SK-N-SH (cell line): Measurements from ENCODE around the gene AUP1. TPM values are rescaled to one million over a fixed set of nuclear protein-coding genes. Genes with fewer than 3 reads are reported as not detected.

Source experiments
- CTCF ChIA-PET: fragments of 300-600, 350-600 bp; formaldehyde crosslinking; extraction: SDS; loops from one replicate; lab custom pipeline; 2021; lab: Yijun Ruan, JAX
- POLR2A ChIA-PET: fragments of 350-600 bp; sonication (Branson Sonifier 250); formaldehyde crosslinking; extraction: SDS; loops from one replicate; lab custom pipeline; 2020; ENCODE audit warnings: antibody characterized with exemption, inconsistent platforms; lab: Yijun Ruan, JAX
- DNase-seq: peaks from one replicate; pipeline ENCODE4 v3.0.0; 2012
- H2AFZ ChIP-seq: fragments of 200-600 bp; sonication (generic); 2 replicates; pipeline ENCODE4 v1.8.1; 2016; ENCODE audit warnings: antibody characterized with exemption, mild to moderate bottlenecking, low read depth
- H3F3A ChIP-seq: fragments of 200-600 bp; sonication (generic); replicated peaks from 2 replicates; pipeline ENCODE3; 2016; ENCODE audit warnings: antibody characterized with exemption, mild to moderate bottlenecking; ENCODE audit not compliant: insufficient read depth
- H3K27ac ChIP-seq, 2 experiments: fragments of 200-500 bp in 1 of 2; fragments of 200-600 bp in 1 of 2; sonication (Bioruptor generic) in 1 of 2; sonication (generic), shearing (Covaris generic) in 1 of 2; 2 replicates each; pipeline versions ENCODE4 v1.5.1 to v1.6.1; 2014 to 2016; ENCODE audit warnings: low read depth in 2 of 2, inconsistent platforms in 1 of 2, low read length in 1 of 2, mild to moderate bottlenecking in 1 of 2, mixed read lengths in 1 of 2
- H3K27me3 ChIP-seq: fragments of 200-600 bp; sonication (generic), shearing (Covaris generic); 2 replicates; pipeline ENCODE4 v1.6.1; 2016; ENCODE audit warnings: mixed run types; ENCODE audit not compliant: insufficient read depth
- H3K36me3 ChIP-seq, 2 experiments: fragments of 200-500 bp in 1 of 2; fragments of 200-600 bp in 1 of 2; sonication (Bioruptor generic) in 1 of 2; sonication (generic) in 1 of 2; replicated peaks in 1 of 2; 2 replicates each; pipeline versions ENCODE3 to v1.5.1; 2014 to 2016; ENCODE audit warnings: low read length in 1 of 2, mild to moderate bottlenecking in 1 of 2; ENCODE audit not compliant: insufficient read depth in 2 of 2, control insufficient read depth in 1 of 2
- H3K4me1 ChIP-seq, 2 experiments: fragments of 200-500 bp in 1 of 2; fragments of 200-600 bp in 1 of 2; sonication (Bioruptor generic) in 1 of 2; sonication (generic), shearing (Covaris generic) in 1 of 2; 2 replicates each; pipeline versions ENCODE4 v1.5.1 to v1.6.1; 2014 to 2016; ENCODE audit warnings: low read depth in 1 of 2, low read length in 1 of 2, mixed run types in 1 of 2; ENCODE audit not compliant: insufficient read depth in 2 of 2, control insufficient read depth in 1 of 2
- H3K4me2 ChIP-seq: fragments of 200-600 bp; sonication (generic), shearing (Covaris generic); 2 replicates; pipeline ENCODE4 v1.6.1; 2017; ENCODE audit warnings: mixed run types
- H3K4me3 ChIP-seq, 2 experiments: fragments of 200-500 bp in 1 of 2; fragments of 200-600 bp in 1 of 2; sonication (Bioruptor generic) in 1 of 2; sonication (generic), shearing (Covaris generic) in 1 of 2; 2 replicates each; pipeline versions ENCODE4 v1.5.1 to v1.8.1; 2014 to 2016; ENCODE audit warnings: low read depth in 2 of 2, inconsistent platforms in 1 of 2, low read length in 1 of 2, mild to moderate bottlenecking in 1 of 2, mixed read lengths in 1 of 2, moderate library complexity in 1 of 2
- H3K79me2 ChIP-seq: fragments of 200-600 bp; sonication (generic); 2 replicates; pipeline ENCODE4 v1.8.1; 2017; ENCODE audit warnings: mild to moderate bottlenecking; ENCODE audit not compliant: insufficient read depth
- H3K9ac ChIP-seq: fragments of 200-600 bp; sonication (generic); 2 replicates; pipeline ENCODE4 v1.6.1; 2017; ENCODE audit warnings: mixed run types
- H3K9me2 ChIP-seq: fragments of 200-600 bp; sonication (generic); 2 replicates; pipeline ENCODE4 v1.6.1; 2017; ENCODE audit warnings: mixed run types
- H3K9me3 ChIP-seq: fragments of 200-600 bp; sonication (generic); 2 replicates; pipeline ENCODE4 v1.6.1; 2017; ENCODE audit warnings: mixed run types, mild to moderate bottlenecking, moderate library complexity
- H4K20me1 ChIP-seq: fragments of 200-600 bp; sonication (generic); 2 replicates; pipeline ENCODE4 v1.6.1; 2017; ENCODE audit warnings: mild to moderate bottlenecking, mixed run types; ENCODE audit not compliant: insufficient read depth
- FOSL2 ChIP-seq: IDR thresholded peaks from 2 replicates; pipeline ENCODE4 v1.4.0; 2012; ENCODE audit warnings: low read depth, mild to moderate bottlenecking, moderate library complexity, borderline replicate concordance
- FOXJ3 ChIP-seq: sonication (generic); formaldehyde crosslinking; IDR thresholded peaks from 2 replicates; pipeline ENCODE4 v1.5.1; 2020; ENCODE audit warnings: mild to moderate bottlenecking, missing genetic modification reagents
- GABPA ChIP-seq: IDR thresholded peaks from 2 replicates; pipeline ENCODE4 v1.4.0; 2012; ENCODE audit warnings: low read depth, mild to moderate bottlenecking
- NFIC ChIP-seq: IDR thresholded peaks from 2 replicates; pipeline ENCODE4 v1.4.0; 2012; ENCODE audit warnings: borderline replicate concordance
- TAF1 ChIP-seq: IDR thresholded peaks from 2 replicates; pipeline ENCODE4 v1.6.1; 2012; ENCODE audit warnings: low read depth, mild to moderate bottlenecking, low read length, moderate library complexity, borderline replicate concordance
- TCF12 ChIP-seq: IDR thresholded peaks from 2 replicates; pipeline ENCODE4 v1.4.0; 2012
- TEAD4 ChIP-seq: IDR thresholded peaks from 2 replicates; pipeline ENCODE4 v1.4.0; 2012; ENCODE audit warnings: mild to moderate bottlenecking, borderline replicate concordance; ENCODE audit not compliant: insufficient read depth
- WGBS: methylation state at CpG from one replicate; pipeline ENCODE4 v1.1.6; 2017; ENCODE audit warnings: low lambda C conversion rate; 5-methylcytosine and 5-hydroxymethylcytosine counted together
- polyA plus RNA-seq, 3 experiments: library from polyadenylated mRNA; depleted of rRNA; stranded (reverse); fragments of >200 nt; gene quantifications; 2 replicates each; pipeline ENCODE4 v1.2.3, GENCODE V29; 2012
- TF ChIP-seq, protein P1 (sequence below): fragments of 200-600 bp; sonication (generic); IDR thresholded peaks from 2 replicates; pipeline ENCODE4 v1.6.1; 2017; ENCODE audit warnings: antibody characterized with exemption, mild to moderate bottlenecking, moderate library complexity
- TF ChIP-seq, protein P2 (sequence below): fragments of 150-350 bp; IDR thresholded peaks from 2 replicates; pipeline ENCODE4 v1.6.1; 2016; ENCODE audit warnings: mild to moderate bottlenecking, low read depth, low read length

The AUP1 gene
- polyA plus RNA-seq, 1 of the 3 experiments (the other 2 are of a cell fraction): 118 TPM

DNA sequence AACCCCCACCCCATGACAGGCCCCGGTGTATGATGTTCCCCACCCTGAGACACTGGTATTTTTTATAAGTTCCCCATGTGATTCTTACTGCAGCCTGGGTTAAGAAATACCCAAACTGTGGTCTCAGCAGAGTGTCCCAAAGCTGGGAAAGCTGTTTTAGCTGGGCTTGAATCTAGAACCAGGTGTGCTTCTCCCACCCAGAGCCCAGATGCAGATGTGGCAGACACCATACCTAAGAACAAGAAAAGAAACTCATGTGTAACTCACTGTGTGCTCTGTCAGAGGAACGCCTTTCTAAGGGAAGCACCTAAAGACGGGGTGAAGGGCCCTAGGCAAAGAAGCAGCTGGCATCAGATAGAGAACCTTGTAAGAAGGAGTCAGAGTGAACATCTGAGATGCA lies 48.9 kb upstream of the AUP1 start:
- WGBS: 96% methylated on average over 3 of the region's 3 CpGs
- peaks cover 30% of the 10 kb centered on the region for H3F3A ChIP-seq
- no peaks in the 10 kb centered on the region for H3K9me3 ChIP-seq
- no peaks in the 10 kb centered on the region for H3K9me2 ChIP-seq
- H3K79me2 ChIP-seq: no peaks in the 10 kb centered on the region
- ChIA-PET CTCF (interaction anchor here (1.0 to 7.3 kb wide), 3 partner anchors 10 to 96 kb away, joined by 3 to 75 read pairs (median 5); partner anchors contain the start of genes CCDC142 and TTC31), POLR2A (no interaction called here)
- H2AFZ ChIP-seq: no peak overlapping the region
- H3K4me3 ChIP-seq: no peak overlapping the region
- no peaks in the 10 kb centered on the region for H3K36me3 ChIP-seq
- DNase-seq: no peak
- H3K27ac ChIP-seq: no peak overlapping the region
- no peaks in the 10 kb centered on the region for H4K20me1 ChIP-seq
- peaks cover 8 to 23% of the 10 kb centered on the region in 2 experiments for H3K4me1 ChIP-seq
- H3K4me2 ChIP-seq: no peak overlapping the region
- TF ChIP-seq, protein P1, sequence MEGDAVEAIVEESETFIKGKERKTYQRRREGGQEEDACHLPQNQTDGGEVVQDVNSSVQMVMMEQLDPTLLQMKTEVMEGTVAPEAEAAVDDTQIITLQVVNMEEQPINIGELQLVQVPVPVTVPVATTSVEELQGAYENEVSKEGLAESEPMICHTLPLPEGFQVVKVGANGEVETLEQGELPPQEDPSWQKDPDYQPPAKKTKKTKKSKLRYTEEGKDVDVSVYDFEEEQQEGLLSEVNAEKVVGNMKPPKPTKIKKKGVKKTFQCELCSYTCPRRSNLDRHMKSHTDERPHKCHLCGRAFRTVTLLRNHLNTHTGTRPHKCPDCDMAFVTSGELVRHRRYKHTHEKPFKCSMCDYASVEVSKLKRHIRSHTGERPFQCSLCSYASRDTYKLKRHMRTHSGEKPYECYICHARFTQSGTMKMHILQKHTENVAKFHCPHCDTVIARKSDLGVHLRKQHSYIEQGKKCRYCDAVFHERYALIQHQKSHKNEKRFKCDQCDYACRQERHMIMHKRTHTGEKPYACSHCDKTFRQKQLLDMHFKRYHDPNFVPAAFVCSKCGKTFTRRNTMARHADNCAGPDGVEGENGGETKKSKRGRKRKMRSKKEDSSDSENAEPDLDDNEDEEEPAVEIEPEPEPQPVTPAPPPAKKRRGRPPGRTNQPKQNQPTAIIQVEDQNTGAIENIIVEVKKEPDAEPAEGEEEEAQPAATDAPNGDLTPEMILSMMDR: no peak
- TF ChIP-seq FOXJ3 (CRISPR knock-in tag) (no peak), TAF1 (no peak), TEAD4 (no peak)
- no peaks in the 10 kb centered on the region for H3K27me3 ChIP-seq
- no peak overlapping the region for H3K9ac ChIP-seq

DNA sequence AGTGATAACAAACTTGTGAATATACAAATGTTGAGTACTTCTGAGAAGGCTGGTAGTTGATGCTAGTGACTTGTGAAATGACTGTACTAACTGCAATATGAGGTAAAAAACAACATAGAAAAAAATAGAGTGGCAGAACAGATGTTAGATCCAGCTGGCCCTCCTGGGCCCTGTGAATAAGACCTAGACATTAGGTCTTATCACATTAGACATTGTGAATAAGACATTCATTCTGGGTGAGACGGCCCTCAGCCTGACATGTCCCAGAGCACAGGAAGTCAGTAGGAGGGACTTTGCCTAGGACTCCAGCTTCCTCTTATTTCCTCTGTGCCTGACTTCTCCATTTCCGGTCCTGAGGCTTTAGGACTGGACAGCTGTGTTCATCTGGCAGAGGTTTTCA lies 47.9 kb upstream of the AUP1 start:
- Histone ChIP-seq H3K27me3 (no peaks in the 10 kb centered on the region), H3K9me3 (no peaks in the 10 kb centered on the region), H3K9me2 (no peaks in the 10 kb centered on the region), H3F3A (peaks cover 36% of the 10 kb centered on the region), H3K36me3 (no peaks in the 10 kb centered on the region), H3K9ac (no peak overlapping the region), H3K27ac (peak overlapping the region; percentile 17 to 29; a peak in 2 of 4 replicates), H2AFZ (peak overlapping the region; percentile 20; the same call in 1 of the 2 replicates), H3K4me2 (no peak overlapping the region), H3K4me1 (peaks cover 7 to 20% of the 10 kb centered on the region in 2 experiments), H3K79me2 (no peaks in the 10 kb centered on the region), H3K4me3 (no peak overlapping the region), H4K20me1 (no peaks in the 10 kb centered on the region)
- TF ChIP-seq GABPA (peak; percentile 64), TCF12 (peak; percentile 16; the same call in 1 of the 2 replicates), FOSL2 (no peak)
- POLR2A ChIA-PET: interaction anchor here (0.5 kb wide), 1 partner anchor 105 kb away, joined by 3 read pairs; the partner anchor contains the start of gene MRPL53
- CTCF ChIA-PET: interaction anchor here (1.1 to 7.3 kb wide), 5 partner anchors 11 to 754 kb away, joined by 3 to 75 read pairs (median 6); no protein-coding TSS in a partner anchor
- WGBS: 47% methylated on average over 2 of the region's 2 CpGs
- no peak for DNase-seq

DNA sequence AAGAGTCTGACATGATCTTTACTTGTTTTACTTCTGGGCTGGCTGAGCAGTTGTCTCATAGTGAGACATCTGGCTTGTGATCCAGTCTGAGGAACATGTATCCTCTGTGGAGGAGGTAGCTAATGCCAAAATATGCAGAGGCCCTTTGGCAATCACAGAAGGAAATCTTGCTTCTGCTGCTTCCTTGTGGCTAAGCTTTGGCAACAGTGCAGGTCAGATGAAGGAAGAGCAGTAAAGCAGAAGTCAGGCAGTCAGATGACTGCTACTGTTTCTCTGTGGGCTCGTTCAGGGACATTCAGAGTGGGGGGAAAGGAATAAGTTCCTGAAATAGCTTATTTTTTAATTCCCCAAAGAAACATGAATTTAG lies 47.3 kb upstream of the AUP1 start:
- peak; percentile 23; the same call in 1 of the 2 replicates for TF ChIP-seq TCF12
- TF ChIP-seq NFIC: peak; percentile 58
- TF ChIP-seq, protein P2, sequence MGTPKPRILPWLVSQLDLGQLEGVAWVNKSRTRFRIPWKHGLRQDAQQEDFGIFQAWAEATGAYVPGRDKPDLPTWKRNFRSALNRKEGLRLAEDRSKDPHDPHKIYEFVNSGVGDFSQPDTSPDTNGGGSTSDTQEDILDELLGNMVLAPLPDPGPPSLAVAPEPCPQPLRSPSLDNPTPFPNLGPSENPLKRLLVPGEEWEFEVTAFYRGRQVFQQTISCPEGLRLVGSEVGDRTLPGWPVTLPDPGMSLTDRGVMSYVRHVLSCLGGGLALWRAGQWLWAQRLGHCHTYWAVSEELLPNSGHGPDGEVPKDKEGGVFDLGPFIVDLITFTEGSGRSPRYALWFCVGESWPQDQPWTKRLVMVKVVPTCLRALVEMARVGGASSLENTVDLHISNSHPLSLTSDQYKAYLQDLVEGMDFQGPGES: no peak
- WGBS: 48% methylated on average over 1 of the region's 1 CpG
- peaks cover 38% of the 10 kb centered on the region for H3F3A ChIP-seq
- H3K4me3 ChIP-seq: no peak overlapping the region
- no peak overlapping the region for H2AFZ ChIP-seq
- POLR2A ChIA-PET: interaction anchor here (0.5 kb wide), 1 partner anchor 104 kb away, joined by 3 read pairs; the partner anchor contains the start of gene MRPL53
- H3K4me1 ChIP-seq: peaks cover 7 to 20% of the 10 kb centered on the region in 2 experiments
- no peak overlapping the region for H3K9ac ChIP-seq
- H3K27me3 ChIP-seq: no peaks in the 10 kb centered on the region
- no peak for DNase-seq
- no peaks in the 10 kb centered on the region for H3K9me2 ChIP-seq
- H3K36me3 ChIP-seq: no peaks in the 10 kb centered on the region
- peak overlapping the region; percentile 29 to 44; a peak in 2 of 4 replicates for H3K27ac ChIP-seq
- CTCF ChIA-PET: interaction anchor here (0.9 to 7.3 kb wide), 6 partner anchors 10 to 753 kb away, joined by 3 to 75 read pairs (median 4); no protein-coding TSS in a partner anchor
- H3K9me3 ChIP-seq: no peaks in the 10 kb centered on the region
- H3K4me2 ChIP-seq: no peak overlapping the region
- H4K20me1 ChIP-seq: no peaks in the 10 kb centered on the region
- no peaks in the 10 kb centered on the region for H3K79me2 ChIP-seq
